HG03432 (cell line): ENCODE results near the gene HOXA13.
A peak's percentile ranks its signal among the peaks of the same experiment; 100 is the strongest.

Source experiments
- ATAC-seq: cut with Tn5 transposase; IDR thresholded peaks from one replicate; pipeline ENCODE4 v1.9.1; 2021; ENCODE audit warnings: mild to moderate bottlenecking, moderate library complexity; ENCODE audit not compliant: unreplicated experiment

Gene HOXA13

GRCh38 chr7:27237735-27238334 lies 37.9 kb upstream of the HOXA13 start:
- ATAC-seq: no peak

- ATAC-seq: no peak
Observed at GRCh38 chr7:27235387-27236311, 35.8 kb upstream of the HOXA13 start.

GRCh38 chr7:27229448-27229847 lies 29.6 kb upstream of the HOXA13 start:
- no peak for ATAC-seq

- no peak for ATAC-seq
Observed at GRCh38 chr7:27224983-27225934, 25.4 kb upstream of the HOXA13 start.

GRCh38 chr7:27223941-27224575 lies 24.2 kb upstream of the HOXA13 start:
- no peak for ATAC-seq

- peak; percentile 69 for ATAC-seq
Observed at GRCh38 chr7:27221201-27221797, 21.4 kb upstream of the HOXA13 start.

- ATAC-seq: no peak
Observed at GRCh38 chr7:27220440-27220955, 20.6 kb upstream of the HOXA13 start.

- no peak for ATAC-seq
Observed at GRCh38 chr7:27219821-27220220, 19.9 kb upstream of the HOXA13 start.

GRCh38 chr7:27217951-27218350 lies 18.1 kb upstream of the HOXA13 start:
- ATAC-seq: no peak

GRCh38 chr7:27215356-27215755 lies 15.5 kb upstream of the HOXA13 start:
- no peak for ATAC-seq

GRCh38 chr7:27214239-27214950 lies 14.5 kb upstream of the HOXA13 start:
- no peak for ATAC-seq

- no peak for ATAC-seq
Observed at GRCh38 chr7:27213433-27214238, 13.7 kb upstream of the HOXA13 start.

GRCh38 chr7:27212497-27213432 lies 12.9 kb upstream of the HOXA13 start:
- no peak for ATAC-seq

- ATAC-seq: no peak
Observed at GRCh38 chr7:27211764-27212204, 11.9 kb upstream of the HOXA13 start.

- ATAC-seq: no peak
Observed at GRCh38 chr7:27211084-27211446, 11.2 kb upstream of the HOXA13 start.

- ATAC-seq: peak; percentile 76
Observed at GRCh38 chr7:27210441-27211083, 10.7 kb upstream of the HOXA13 start.

GRCh38 chr7:27209933-27210440 lies 10.1 kb upstream of the HOXA13 start:
- no peak for ATAC-seq
